Right lobe of liver (tissue), 4 donors: Measurements from ENCODE around the gene BLOC1S4.

Experiments used
- POLR2A ChIP-seq: fragments of 450-650 bp; IDR thresholded peaks from one replicate; pipeline ENCODE4 v1.6.1; 2017; ENCODE audit warnings: antibody characterized with exemption, mild to moderate bottlenecking
- TF ChIP-seq, protein P1 (sequence below), 4 donors: fragments of 200-600 bp in 3 of 4; fragments of 450-650 bp in 1 of 4; IDR thresholded peaks; one replicate each; pipeline versions ENCODE4 v1.5.1 to v1.8.0; 2016 to 2022; ENCODE audit warnings: antibody characterized with exemption in 4 of 4, mild to moderate bottlenecking in 2 of 4
- donor health status: DM: no; HTN: no; CAD: no.
- donor health status: DM: no; HTN: no; CAD: no.
- donor health status: DM: no; HTN: yes; CAD: no.

DNA sequence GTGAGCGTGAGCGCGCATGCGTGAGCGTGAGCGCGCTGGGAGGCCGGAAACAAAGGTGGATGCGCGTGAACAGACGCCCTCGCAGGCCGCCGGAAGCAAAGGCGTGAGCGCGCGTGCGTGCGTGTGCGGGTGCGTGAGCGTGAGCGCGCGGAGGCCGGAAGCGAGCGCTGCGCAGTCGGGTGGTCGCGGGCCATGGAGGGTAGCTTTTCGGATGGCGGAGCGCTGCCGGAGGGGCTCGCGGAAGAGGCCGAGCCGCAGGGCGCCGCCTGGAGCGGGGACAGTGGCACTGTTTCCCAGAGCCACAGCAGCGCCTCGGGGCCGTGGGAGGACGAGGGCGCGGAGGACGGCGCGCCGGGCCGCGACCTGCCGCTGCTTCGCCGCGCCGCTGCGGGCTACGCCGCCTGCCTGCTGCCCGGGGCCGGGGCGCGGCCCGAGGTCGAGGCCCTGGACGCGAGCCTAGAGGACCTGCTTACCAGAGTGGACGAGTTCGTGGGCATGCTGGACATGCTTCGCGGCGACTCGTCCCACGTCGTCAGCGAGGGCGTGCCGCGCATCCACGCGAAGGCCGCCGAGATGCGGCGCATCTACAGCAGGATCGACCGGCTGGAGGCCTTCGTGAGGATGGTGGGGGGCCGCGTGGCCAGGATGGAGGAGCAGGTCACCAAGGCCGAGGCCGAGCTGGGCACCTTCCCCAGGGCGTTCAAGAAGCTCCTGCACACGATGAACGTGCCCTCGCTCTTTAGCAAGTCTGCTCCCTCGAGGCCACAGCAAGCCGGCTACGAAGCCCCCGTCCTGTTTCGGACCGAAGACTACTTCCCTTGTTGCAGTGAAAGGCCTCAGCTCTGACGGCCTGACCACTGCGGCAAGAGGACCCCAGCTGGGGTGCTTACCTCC lies at the start of gene BLOC1S4:
- TF ChIP-seq, protein P1, sequence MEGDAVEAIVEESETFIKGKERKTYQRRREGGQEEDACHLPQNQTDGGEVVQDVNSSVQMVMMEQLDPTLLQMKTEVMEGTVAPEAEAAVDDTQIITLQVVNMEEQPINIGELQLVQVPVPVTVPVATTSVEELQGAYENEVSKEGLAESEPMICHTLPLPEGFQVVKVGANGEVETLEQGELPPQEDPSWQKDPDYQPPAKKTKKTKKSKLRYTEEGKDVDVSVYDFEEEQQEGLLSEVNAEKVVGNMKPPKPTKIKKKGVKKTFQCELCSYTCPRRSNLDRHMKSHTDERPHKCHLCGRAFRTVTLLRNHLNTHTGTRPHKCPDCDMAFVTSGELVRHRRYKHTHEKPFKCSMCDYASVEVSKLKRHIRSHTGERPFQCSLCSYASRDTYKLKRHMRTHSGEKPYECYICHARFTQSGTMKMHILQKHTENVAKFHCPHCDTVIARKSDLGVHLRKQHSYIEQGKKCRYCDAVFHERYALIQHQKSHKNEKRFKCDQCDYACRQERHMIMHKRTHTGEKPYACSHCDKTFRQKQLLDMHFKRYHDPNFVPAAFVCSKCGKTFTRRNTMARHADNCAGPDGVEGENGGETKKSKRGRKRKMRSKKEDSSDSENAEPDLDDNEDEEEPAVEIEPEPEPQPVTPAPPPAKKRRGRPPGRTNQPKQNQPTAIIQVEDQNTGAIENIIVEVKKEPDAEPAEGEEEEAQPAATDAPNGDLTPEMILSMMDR (IDR thresholded peaks at IDR 0.05), result peak in 2 of 4 donors; percentile 11 to 33
- TF ChIP-seq POLR2A, result peak; percentile 88
